ENCODE data around the gene KIAA1217.

- TF ChIP-seq CTCF (conservative IDR thresholded peaks at IDR 0.05) (no peak), ZFX (IDR thresholded peaks at IDR 0.05) (no peak)
These were observed 68.8 kb downstream of the KIAA1217 start for GRCh38 chr10:24277771-24278170.
